ENCODE results near the gene CORIN. TPM values are rescaled to one million over a fixed set of nuclear protein-coding genes. Genes with fewer than 3 reads are reported as not detected.

Gene CORIN
- polyA plus RNA-seq, 2 of the 4 experiments (the other 2 are of a cell fraction): 0.03 TPM; not detected in 1

DNA sequence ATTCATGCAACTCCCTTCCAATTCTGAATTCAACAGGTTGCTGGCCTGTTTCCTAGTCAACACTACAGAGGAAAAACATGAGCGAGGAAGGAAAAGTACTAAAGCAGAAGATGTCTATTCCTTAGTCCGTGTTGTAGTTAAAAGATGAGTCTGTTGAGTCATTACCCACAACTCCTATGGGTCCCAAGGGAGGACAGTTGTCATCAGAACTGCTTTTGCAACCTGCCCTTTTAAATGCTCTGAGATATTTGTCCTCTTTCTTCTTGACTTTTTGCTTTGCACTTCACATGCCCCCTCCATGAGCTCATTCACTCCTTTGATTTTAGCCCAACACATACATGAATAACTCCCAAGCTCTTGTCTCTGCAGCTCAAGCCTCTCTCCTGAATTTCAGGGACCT lies 119.2 kb downstream of the CORIN start:
- H3K4me3 ChIP-seq: no peak overlapping the region
- POLR2A ChIA-PET: no interaction called here
- DNase-seq (ENCODE audit: low read depth in 1 of 2, low spot score in 1 of 2) (no peak), FAIRE-seq (no peak), ATAC-seq (no peak)
- 0% methylated on average over 2 of the region's 2 CpGs for WGBS (ENCODE audit: missing lambda C conversion rate)
- H3K4me2 ChIP-seq: no peak overlapping the region
- CTCF ChIA-PET: no interaction called here
- H3K9me3 ChIP-seq: no peaks in the 10 kb centered on the region
- no peak overlapping the region for H3K27ac ChIP-seq
- TF ChIP-seq JUN (IDR thresholded peaks at IDR 0.05) (no peak), ESRRA (IDR thresholded peaks at IDR 0.05; ENCODE audit: borderline replicate concordance, low read length) (no peak), NR3C1 (IDR thresholded peaks at IDR 0.05) (no peak), HOXA7 (CRISPR knock-in tag; IDR thresholded peaks at IDR 0.05) (no peak), SMC3 (IDR thresholded peaks at IDR 0.05) (no peak)
- TF ChIP-seq, protein P1, sequence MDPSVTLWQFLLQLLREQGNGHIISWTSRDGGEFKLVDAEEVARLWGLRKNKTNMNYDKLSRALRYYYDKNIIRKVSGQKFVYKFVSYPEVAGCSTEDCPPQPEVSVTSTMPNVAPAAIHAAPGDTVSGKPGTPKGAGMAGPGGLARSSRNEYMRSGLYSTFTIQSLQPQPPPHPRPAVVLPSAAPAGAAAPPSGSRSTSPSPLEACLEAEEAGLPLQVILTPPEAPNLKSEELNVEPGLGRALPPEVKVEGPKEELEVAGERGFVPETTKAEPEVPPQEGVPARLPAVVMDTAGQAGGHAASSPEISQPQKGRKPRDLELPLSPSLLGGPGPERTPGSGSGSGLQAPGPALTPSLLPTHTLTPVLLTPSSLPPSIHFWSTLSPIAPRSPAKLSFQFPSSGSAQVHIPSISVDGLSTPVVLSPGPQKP (IDR thresholded peaks at IDR 0.05; ENCODE audit: low read depth, low read length): no peak
- 0 out of 3 replicates have a peak, but pooled peaks cover 3% of the 10 kb centered on the region for H3K4me1 ChIP-seq

DNA sequence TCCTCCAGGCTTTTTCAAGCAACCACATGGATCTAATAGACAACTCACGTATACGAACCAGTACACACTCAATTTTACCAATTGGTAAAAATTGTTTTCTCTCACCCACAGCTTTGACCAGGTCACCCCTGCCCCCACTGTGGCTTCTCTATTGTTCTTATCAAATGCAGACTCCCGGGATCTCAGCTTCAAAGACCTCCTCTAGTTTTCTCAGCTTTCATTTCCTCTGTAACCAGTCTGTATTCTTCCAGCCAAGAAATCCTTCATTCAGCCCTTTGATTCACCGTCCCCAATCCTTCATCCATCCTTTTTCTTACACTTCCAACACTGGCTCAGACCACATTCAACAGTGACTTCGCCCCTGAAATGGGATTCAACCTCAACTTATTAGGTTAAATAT lies 120.7 kb downstream of the CORIN start:
- CTCF ChIA-PET: no interaction called here
- H3K4me1 ChIP-seq: 0 out of 3 replicates have a peak, but pooled peaks cover 3% of the 10 kb centered on the region
- FAIRE-seq (no peak), DNase-seq (ENCODE audit: low read depth in 1 of 2, low spot score in 1 of 2) (no peak), ATAC-seq (no peak)
- H3K27ac ChIP-seq: no peak overlapping the region
- no peak overlapping the region for H3K4me3 ChIP-seq
- no peak overlapping the region for H3K4me2 ChIP-seq
- no peaks in the 10 kb centered on the region for H3K9me3 ChIP-seq
- TF ChIP-seq, protein P2, sequence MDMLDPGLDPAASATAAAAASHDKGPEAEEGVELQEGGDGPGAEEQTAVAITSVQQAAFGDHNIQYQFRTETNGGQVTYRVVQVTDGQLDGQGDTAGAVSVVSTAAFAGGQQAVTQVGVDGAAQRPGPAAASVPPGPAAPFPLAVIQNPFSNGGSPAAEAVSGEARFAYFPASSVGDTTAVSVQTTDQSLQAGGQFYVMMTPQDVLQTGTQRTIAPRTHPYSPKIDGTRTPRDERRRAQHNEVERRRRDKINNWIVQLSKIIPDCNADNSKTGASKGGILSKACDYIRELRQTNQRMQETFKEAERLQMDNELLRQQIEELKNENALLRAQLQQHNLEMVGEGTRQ (IDR thresholded peaks at IDR 0.05): no peak
- TF ChIP-seq GATA3 (IDR thresholded peaks at IDR 0.05; ENCODE audit: borderline replicate concordance) (no peak), KDM5A (IDR thresholded peaks at IDR 0.05) (no peak), HOXB5 (CRISPR knock-in tag; IDR thresholded peaks at IDR 0.05) (no peak), POLR2AphosphoS2 (conservative IDR thresholded peaks at IDR 0.05; ENCODE audit: low read length) (no peak), CHD2 (IDR thresholded peaks at IDR 0.05; ENCODE audit: low read length, partially characterized antibody) (no peak), JUNB (IDR thresholded peaks at IDR 0.05) (no peak), ZFP36 (IDR thresholded peaks at IDR 0.05; ENCODE audit: borderline replicate concordance, partially characterized antibody) (no peak), POLR2A (IDR thresholded peaks at IDR 0.05; ENCODE audit: low read length) (no peak), ESRRA (IDR thresholded peaks at IDR 0.05; ENCODE audit: borderline replicate concordance, low read length) (no peak)
- TF ChIP-seq, protein P3, sequence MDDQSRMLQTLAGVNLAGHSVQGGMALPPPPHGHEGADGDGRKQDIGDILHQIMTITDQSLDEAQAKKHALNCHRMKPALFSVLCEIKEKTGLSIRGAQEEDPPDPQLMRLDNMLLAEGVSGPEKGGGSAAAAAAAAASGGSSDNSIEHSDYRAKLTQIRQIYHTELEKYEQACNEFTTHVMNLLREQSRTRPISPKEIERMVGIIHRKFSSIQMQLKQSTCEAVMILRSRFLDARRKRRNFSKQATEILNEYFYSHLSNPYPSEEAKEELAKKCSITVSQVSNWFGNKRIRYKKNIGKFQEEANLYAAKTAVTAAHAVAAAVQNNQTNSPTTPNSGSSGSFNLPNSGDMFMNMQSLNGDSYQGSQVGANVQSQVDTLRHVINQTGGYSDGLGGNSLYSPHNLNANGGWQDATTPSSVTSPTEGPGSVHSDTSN (IDR thresholded peaks at IDR 0.05): no peak
- 37% methylated on average over 5 of the region's 5 CpGs for WGBS (ENCODE audit: missing lambda C conversion rate)
- POLR2A ChIA-PET: no interaction called here

DNA sequence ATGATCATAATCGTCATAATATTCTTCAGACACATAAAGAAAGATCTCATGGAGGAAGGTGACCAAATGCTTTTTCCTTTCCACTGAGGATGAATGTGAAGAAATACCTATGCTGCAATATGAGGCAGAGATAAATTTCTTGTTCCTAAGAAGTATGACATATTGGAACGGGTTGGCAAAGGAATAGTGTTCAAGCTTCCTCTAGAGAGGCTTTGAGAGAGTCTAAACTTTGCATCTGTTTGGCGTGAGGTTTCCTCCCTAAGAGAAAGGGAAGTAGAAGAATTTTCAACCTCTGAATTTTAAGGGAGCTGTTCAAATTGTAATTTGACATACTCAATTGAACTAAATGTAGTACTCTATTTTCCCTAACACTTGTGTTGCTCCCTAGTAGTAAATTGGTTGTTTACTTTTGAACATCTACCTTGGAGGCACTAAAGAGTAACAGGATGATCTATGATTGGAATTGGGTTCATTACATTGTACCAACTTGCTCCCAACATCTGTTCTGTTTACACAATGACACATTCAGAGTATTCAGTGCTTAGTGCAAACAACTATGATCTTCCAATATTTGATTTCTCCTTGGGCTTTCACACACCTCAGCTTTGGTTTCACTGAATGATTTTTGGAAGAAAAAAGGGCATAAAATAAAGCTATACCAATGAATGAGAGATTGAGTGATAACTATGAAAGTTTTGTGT lies 122.0 kb downstream of the CORIN start:
- ChIA-PET CTCF (interaction anchor here (1.2 kb wide), 1 partner anchor 120 kb away, joined by 4 read pairs; no protein-coding TSS in a partner anchor), POLR2A (no interaction called here)
- Histone ChIP-seq H3K27ac (no peak overlapping the region), H3K4me2 (0 out of 3 replicates have a peak overlapping the region, but pooled peaks have one; percentile 36), H3K4me3 (no peak overlapping the region), H3K4me1 (0 out of 3 replicates have a peak, but pooled peaks cover 3% of the 10 kb centered on the region), H3K9me3 (no peaks in the 10 kb centered on the region)
- peak in 1 of 2 experiments; percentile 2 for DNase-seq (ENCODE audit: low read depth in 1 of 2, low spot score in 1 of 2)
- no peak for FAIRE-seq
- ATAC-seq: peak in 1 of 2 experiments; percentile 43; a peak in 1 of 6 replicates
- WGBS (ENCODE audit: missing lambda C conversion rate): 0% methylated on average over 3 of the region's 3 CpGs
- no peak for TF ChIP-seq JUNB (IDR thresholded peaks at IDR 0.05)
- no peak for TF ChIP-seq NR3C1 (IDR thresholded peaks at IDR 0.05)
- TF ChIP-seq EHMT2 (IDR thresholded peaks at IDR 0.05; ENCODE audit: low read depth): no peak
- no peak for TF ChIP-seq MYC (IDR thresholded peaks at IDR 0.05; ENCODE audit: borderline replicate concordance, low read length)
- no peak for TF ChIP-seq PHF8 (IDR thresholded peaks at IDR 0.05; ENCODE audit: borderline replicate concordance, low read depth)
- no peak for TF ChIP-seq EHF (CRISPR knock-in tag; IDR thresholded peaks at IDR 0.05)
- TF ChIP-seq, protein P4, sequence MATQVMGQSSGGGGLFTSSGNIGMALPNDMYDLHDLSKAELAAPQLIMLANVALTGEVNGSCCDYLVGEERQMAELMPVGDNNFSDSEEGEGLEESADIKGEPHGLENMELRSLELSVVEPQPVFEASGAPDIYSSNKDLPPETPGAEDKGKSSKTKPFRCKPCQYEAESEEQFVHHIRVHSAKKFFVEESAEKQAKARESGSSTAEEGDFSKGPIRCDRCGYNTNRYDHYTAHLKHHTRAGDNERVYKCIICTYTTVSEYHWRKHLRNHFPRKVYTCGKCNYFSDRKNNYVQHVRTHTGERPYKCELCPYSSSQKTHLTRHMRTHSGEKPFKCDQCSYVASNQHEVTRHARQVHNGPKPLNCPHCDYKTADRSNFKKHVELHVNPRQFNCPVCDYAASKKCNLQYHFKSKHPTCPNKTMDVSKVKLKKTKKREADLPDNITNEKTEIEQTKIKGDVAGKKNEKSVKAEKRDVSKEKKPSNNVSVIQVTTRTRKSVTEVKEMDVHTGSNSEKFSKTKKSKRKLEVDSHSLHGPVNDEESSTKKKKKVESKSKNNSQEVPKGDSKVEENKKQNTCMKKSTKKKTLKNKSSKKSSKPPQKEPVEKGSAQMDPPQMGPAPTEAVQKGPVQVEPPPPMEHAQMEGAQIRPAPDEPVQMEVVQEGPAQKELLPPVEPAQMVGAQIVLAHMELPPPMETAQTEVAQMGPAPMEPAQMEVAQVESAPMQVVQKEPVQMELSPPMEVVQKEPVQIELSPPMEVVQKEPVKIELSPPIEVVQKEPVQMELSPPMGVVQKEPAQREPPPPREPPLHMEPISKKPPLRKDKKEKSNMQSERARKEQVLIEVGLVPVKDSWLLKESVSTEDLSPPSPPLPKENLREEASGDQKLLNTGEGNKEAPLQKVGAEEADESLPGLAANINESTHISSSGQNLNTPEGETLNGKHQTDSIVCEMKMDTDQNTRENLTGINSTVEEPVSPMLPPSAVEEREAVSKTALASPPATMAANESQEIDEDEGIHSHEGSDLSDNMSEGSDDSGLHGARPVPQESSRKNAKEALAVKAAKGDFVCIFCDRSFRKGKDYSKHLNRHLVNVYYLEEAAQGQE (IDR thresholded peaks at IDR 0.05): no peak
- no peak for TF ChIP-seq CEBPB (IDR thresholded peaks at IDR 0.05)
- TF ChIP-seq CBX8 (IDR thresholded peaks at IDR 0.05): no peak
- no peak for TF ChIP-seq HEYL (CRISPR knock-in tag; IDR thresholded peaks at IDR 0.05)
- TF ChIP-seq, protein P5, sequence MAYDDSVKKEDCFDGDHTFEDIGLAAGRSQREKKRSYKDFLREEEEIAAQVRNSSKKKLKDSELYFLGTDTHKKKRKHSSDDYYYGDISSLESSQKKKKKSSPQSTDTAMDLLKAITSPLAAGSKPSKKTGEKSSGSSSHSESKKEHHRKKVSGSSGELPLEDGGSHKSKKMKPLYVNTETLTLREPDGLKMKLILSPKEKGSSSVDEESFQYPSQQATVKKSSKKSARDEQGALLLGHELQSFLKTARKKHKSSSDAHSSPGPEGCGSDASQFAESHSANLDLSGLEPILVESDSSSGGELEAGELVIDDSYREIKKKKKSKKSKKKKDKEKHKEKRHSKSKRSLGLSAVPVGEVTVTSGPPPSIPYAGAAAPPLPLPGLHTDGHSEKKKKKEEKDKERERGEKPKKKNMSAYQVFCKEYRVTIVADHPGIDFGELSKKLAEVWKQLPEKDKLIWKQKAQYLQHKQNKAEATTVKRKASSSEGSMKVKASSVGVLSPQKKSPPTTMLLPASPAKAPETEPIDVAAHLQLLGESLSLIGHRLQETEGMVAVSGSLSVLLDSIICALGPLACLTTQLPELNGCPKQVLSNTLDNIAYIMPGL (CRISPR knock-in tag; IDR thresholded peaks at IDR 0.05; ENCODE audit: borderline replicate concordance): no peak
- no peak for TF ChIP-seq RNF2 (IDR thresholded peaks at IDR 0.05; ENCODE audit: borderline replicate concordance, low read depth)
